SHP77 (cell line): ENCODE measurements around the gene MAP2.

ENCODE experiments used
- DNase-seq, 2 experiments: peaks; one replicate each; lab custom pipeline; 2025; lab: John Stamatoyannopoulos, UW

MAP2 gene

DNA sequence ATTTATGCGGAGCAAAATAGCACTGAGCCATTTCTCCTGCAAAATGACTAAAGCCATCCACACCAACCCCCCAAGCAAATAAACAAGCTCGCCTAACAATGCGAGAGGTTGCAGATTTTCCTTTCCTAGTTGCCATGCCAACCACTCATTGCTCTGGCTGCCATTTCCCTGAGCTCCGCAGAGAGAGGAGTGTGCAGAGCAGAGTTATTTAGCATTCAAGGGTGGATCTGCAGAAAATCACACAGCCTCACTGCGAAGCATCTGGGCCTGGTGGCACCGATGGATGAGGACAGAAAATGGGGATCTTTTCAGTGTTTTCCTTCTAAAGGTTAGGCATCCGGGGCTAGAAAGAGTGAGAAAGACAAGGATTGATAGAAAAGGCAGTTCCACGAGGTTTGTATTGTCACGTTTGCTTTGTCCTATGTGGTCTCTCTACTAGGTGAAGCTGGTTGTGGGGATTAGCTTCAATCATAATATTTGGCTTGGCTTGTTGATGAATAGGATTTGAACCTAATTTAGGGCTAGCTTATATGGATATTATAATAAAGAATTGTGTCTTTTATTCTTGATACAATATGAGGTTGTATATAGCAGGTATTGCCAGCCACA, 237.5 kb downstream of the MAP2 start:
- DNase-seq = peak; percentile 31 to 38

DNA sequence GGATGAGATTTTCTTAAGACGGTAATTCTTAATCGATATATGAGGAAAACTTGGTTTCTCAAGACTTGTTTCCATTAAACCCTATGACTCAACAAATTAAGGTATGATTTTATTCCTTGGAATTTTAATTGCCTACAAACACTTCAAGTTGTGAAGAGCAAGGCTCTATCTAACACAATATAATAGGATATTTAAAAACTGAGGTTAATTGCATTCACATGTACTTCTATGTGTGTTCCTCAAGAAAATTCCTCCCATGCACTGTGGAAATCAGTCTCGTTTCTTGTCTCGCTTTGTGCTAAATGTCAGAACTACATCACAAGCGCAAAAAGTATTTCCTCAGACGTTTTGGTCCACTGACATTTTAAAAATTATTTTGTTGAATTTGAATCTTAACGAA, 238.2 kb downstream of the MAP2 start:
- DNase-seq = no peak

DNA sequence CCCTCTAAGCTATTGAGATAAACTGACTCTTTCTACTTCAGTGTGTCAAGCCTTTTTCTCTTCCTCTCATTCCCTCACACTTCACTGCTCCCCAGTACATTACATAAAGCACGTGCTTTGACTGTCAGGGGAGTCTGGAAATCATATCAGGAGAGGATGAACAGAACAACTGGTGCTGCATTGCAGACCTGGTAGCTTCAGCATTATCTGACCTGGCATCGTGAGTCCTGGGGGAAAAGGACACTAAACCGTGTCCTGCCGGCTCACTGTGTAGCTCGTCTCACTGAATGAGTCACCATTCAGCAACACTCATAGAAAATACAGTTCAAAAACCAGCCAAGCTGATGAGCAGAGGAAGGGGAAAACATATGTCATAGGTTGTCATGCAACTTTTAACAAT, 239.3 kb downstream of the MAP2 start:
- peak in 1 of 2 experiments; percentile 8 for DNase-seq

DNA sequence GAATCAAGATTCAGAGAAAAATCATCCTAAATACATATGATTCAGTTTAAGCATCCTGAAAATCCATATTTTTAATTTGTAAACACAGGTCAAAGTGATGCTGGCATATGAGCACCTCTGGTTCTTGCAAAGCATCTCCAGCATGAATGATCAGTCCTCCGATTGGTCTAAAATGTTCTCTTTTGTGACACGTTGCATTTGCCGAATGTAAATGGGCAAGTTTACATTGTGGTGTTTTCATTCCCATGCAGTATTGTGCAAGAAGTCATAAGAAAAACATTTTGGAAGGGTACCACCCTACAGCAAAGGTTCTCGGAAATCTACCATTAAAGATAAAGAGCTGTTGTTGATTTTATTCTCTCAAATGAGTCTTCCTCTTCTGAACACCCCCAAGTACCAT, 239.8 kb downstream of the MAP2 start:
- no peak for DNase-seq

DNA sequence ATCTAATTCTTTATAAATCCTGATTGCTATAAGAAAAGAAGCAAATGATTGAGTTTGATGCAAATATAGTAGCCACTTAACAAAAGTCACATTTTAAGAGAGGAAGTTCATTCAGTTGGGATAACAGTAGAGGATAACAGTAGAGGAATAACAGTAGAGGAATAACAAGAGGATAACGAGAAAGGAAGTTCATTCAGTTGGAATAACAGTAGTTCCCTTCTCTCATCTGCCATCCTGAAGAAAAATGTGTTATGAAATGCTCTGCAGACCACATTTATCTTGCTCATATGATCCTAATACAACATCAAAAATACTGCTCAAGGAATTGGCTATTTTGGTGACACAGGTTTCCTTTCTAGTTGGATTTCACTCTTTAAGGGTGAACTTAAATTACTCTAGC, 242.4 kb downstream of the MAP2 start:
- no peak for DNase-seq

DNA sequence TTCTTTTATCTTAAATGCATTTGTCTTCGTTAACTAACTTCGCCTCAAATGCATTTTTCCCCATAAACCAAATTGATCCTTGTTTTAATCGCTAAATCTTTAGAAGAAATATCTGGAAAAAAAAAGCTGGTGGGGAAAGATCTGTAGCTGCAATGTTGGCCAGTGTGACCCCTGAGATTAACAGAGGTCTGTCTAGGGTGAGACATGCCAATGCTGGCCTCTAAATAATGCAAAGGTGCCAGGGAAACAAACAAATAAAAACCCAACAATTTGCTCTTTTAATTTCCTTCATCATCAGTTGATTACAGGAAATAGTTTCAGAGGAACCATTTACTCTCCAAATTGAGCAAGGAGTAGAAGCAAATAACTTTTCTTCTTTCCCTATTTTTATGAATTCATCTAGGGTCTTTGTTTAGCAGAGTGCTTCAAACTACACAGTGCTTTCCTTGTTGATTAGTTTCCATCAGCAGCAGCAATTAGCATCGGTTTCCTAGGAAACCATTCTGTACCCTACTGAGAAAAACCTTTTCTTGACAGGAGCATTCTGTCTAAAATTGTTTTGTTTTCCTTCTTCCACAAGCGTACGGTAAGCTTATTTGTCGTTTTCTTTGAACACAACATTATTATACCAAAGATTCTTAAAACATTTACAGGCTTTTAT, 247.3 kb downstream of the MAP2 start:
- DNase-seq = no peak

DNA sequence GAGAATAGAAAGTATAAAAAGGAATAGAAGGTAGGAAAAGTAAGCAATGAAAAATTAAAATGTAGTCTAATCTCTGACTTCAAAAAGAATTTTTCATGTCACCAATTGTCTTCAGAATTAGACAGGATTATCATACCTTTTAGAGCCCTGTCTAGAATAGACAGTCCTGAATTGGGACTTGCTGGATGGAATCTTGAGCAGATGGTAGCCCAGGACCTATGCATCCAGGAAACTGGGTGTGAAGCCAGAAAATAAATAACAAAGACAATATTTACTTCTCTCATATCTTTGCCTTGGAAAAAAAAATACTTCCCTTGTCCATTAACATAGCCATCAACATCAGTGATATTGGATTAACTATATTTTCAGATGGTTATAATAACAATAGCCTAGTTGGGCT, 250.0 kb downstream of the MAP2 start:
- DNase-seq = no peak

DNA sequence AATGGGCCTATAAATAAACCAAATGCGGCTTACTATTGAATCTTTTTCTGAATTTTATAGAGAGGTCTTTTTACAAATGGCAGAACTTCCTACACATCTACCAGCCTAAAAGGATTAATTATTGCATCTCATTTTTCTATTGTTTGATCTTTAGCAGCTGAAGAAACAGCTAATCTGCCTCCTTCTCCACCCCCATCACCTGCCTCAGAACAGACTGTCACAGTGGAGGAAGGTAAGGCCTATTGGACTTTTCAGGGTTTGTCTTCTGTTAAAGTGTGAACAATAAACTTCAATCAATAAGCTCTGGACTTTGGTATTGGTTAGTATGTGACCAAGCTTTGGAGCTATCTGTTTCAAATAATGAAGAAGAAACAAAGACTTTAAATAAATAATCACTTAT, 256.7 kb downstream of the MAP2 start:
- no peak for DNase-seq

DNA sequence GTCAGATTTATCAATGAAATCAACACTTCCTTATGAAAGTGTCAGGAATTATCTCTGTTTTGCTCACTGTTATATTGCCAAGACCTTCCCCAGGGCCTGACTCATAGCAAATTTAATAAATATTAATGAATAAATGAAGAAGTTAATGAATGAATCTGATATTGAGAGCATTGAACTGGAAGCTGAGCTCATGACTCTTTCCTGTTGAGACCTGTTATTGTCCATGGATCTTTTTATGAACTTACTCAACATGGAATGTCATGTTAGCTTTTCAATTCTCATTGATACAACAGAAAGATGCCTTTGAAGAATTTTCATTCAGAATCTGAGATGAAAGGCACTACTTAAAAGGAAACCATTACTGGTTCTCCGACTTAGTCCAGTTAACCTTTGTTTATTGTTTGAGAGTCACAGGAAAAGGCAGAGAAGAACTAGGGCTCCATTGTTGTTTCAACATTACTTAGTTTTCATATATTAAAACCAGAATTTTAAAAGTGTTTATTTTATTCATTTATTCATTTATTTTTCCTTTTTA, 257.4 kb downstream of the MAP2 start:
- DNase-seq = no peak

DNA sequence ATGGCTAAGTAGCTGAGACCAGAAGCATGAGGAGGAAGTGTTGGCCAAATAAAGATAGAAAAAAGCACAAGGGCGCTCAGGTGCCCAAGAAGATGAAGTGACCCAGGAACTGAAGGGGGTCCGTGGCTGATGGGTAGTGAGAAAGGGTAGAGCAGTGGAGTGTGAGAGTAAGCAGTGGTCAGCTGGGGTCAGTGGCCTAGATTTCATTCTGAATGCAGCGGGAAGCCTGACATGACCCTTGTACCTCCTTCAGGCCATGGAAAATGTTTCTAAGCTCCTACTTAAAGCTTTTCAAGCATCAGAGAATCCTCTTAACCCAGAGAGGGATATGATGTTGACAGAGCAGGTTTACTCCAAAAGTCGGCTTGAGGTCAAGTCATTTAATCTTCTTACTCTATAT, 258.8 kb downstream of the MAP2 start:
- no peak for DNase-seq

DNA sequence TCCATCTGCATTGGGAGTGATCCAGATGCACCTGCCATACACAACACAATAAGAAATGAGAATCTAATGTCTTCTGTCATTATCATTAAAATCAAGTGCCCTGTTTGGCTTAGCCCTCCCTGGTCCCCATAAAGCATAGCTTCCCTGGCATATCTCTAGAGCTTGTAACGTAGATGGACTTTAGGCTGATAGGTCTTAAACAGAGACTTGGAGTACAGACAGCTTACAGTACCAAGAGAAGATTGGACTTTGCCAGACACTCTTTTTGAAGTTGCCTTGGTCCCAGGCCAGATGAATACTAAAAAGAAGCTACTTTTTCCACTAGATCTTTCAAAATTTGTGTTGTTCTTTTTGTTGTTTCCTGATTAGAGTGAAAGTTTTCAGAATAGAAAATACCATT, 261.5 kb downstream of the MAP2 start:
- DNase-seq = no peak

DNA sequence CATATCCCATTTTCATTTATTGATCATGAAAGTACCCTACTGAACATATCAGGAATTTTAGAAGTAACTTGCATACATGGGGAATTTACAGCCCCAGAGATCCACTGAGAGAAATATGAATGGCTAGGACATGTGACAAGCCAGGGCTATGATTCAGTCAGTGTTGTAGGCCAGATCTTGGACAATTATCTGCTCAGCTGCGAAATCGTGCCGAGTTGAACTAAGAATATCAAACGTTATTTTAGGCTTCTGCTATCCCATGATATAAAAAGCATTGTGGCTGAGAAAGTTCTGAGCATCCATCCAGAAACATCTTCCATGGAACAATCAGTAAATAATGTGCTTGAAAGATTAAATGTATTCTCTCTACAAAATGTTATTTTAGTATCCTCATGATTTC, 262.1 kb downstream of the MAP2 start:
- DNase-seq = no peak

DNA sequence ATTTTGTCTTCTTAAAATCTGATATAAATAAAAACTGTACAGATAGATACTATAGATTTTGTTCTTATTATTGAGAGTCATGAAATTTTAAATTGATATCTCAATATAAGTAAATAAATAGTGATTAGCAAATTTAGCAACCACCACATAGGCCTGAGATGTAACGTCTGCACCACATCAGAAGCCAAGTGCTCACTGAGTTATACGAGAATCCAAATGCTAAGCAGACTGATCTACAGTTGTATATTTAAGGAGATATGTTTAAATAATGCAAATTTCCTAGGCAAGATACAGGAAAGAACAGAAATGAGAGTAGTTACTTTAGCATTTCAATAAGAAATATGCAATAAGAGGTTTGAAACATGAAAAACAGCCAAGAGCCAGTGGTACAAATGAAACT, 262.6 kb downstream of the MAP2 start:
- DNase-seq = no peak

DNA sequence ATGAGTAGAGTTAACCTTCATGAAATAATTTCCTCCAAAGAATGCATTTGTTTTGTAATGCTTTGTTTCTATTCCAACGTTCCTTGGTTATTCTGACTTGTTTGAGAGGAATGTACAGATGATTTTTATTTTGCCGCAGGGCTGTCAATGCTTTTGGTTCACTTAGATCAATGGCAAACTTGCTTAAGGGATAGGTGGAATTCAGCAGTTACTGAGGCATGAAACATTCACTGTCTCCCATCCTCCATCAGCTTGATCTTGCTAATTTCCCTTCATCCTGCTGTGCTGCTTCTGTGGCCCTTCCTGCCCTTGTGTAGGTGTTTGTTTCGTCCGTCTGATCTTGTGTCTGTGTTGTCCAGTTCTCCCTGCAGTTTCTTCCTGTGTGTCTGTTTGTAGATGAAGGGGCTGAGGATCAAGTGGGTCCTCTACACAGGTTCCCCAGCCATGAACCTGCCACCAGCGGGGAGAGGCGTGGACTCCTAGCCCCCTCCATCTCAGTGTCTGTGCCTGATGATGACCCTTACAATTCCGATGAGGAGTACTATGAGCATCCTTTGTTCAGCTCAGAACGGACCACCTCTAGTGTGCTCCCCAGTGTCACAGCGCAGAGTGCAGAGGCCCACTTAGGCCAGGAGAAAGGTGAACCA, 263.6 kb downstream of the MAP2 start:
- no peak for DNase-seq

DNA sequence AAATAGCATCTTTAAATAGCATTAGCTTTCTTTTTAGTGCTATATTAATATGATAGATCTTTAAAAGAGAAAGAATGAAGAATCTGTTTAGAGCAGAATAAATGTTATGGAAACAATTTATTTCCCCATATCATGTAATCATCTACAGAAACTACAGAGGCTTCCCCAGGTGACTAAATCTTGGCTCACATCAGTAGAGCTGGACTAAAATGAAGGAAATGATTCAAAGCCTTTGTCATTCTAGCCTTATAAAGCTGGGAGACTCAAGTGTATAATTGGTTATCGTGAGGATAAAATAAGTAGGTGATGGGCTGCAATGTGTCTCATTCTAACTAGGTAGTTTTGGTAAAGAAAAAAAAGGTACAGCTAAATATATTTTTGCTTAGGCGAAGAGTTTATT, 264.5 kb downstream of the MAP2 start:
- DNase-seq = no peak

DNA sequence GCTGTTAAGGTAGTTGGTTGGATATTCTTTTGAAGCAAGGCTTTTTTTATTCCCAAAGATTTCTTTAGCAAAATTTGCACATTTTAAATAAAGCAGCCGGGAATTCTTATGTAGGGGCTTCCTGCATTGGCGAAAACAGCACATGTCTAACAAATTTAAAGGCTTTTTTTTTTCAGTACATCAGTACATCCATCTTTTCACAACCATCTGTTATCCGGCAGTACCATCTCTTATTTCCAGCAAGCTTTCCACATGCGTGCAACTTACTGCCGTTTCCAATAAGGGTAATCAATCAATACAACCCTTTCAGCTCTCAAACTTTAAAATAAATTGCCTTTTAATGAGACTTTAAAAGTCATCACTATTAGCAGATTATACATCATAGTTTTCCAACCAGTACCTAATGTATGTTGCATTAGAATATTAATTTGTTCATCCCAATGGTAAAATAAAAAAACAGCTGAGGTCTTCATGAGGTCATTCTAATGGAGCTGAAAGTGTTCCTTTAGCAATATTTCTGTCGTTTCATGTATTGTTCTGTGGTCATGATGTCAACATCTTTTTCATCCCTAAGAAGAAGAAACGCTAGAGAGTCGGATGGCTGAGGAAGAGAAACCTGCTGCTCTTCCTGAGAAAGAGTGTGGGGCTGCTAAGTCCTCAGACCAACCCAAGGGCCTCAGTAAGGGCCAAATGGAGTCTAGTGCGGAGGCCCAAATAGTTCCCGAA, 266.3 kb downstream of the MAP2 start:
- no peak for DNase-seq

DNA sequence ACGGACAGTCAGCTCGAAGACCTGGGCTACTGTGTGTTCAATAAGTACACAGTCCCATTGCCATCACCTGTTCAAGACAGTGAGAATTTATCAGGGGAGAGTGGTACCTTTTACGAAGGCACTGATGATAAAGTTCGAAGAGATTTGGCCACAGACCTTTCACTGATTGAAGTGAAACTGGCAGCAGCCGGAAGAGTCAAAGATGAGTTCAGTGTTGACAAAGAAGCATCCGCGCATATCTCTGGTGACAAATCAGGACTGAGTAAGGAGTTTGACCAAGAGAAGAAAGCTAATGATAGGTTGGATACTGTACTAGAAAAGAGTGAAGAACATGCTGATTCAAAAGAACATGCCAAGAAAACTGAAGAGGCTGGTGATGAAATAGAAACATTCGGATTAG, 270.9 kb downstream of the MAP2 start:
- DNase-seq = no peak

DNA sequence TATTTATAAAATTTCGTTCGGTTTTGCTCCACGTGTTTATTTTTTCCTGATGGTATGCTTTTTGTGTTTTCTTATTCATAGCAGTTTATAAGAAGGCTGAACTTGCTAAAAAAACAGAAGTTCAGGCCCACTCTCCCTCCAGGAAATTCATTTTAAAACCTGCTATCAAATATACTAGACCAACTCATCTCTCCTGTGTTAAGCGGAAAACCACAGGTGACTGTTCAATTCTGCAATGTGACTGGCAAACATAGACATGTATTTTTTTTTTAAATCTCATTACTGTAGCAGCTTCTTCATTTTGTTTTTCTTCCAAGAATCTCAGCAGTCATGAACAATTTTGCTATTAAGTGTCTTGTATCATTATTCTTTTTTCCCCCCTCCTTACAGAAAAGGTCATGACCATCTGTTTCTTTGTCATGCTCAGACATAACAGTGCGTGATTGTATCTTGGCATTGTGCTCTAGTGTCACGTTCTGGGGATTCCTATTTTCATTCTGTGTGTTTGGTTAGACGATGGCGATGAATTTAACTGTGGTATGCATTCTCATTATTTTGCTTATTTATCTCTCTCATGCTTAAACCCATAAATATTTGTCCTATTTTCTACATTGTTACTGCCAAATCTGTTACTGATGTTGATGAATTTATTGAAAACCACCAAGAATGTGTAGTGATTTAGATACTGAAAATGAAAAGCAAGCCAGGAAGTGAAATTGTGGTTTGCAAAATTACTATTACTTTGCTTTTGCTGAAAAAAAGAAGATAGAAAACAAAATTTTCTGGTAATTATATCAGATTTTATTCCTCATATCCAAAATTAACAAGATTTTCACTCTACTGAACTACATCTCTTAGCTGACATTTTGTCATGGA, 273.2 kb downstream of the MAP2 start:
- no peak for DNase-seq

DNA sequence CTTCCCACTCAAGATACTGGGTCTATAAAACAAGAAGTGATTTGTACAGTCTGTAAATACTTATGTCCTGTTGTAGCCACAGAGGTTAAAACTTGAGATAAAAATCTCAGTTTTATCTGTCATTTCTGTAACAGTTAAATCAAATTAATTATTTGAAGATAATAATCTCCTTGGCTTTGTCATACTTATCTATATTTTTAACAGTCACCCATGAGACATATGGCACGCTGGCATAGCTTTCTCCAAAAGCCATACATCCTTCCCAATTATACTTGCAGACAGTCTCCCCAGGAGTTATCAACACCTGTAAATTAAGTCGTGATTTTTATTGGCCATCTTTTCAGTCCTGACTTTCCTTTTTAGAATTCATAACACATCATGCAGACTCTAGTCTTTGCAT, 278.9 kb downstream of the MAP2 start:
- DNase-seq = no peak

DNA sequence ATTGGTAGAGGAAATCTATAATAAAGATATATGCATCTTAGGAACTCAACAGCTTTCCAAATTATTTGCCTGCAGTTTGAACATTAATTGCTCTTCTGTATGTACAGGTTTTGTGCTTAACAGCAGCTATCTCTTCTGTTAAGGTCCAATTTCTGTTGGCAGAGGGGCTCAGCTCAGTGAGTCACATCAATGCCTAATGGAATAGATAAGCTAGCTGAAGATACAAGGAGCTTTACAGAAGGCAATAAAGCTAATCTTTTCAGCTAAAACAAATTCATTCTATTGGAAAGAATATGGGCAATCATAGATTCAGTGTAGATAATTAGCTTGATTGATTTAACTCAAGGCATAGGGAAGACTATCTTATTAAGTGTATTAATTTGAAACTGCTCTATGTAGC, 289.4 kb downstream of the MAP2 start:
- no peak for DNase-seq

DNA sequence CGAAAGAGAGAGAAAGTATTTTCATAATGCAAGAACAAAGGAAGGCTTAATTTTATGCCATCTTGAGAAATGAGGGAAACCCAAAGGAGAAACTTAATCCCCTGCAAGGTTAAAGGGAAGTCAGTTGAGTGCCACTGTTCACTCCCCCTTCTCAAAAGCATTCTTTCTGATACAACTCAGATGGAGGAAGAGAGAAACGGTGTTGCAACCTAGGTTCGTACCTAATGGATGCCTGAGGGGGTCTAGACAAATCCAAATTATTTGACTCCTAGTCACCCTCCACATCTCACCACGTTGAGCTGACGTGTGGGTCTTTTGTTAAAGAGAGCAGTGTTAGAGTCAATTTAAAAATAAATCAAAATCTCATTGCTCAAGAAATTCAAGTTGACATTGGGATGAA, 295.2 kb downstream of the MAP2 start:
- DNase-seq = no peak

DNA sequence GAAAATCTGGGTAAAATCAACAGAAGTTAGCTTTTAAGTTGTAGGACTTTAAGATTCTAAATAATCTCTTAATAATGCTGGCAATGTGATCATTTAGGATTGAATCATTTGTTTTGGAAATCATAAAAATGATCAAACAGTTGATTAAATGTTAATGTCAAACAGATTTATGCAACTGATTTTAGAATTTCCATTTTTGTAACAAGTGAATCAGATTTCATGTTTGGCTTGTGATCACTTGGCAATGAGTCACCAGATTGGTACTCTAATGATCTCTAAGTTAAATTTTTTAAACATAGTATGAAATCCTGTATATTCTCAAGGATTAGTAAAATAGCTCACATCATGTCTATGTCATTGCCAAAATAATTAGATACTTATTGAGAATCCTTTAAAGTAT, 297.6 kb downstream of the MAP2 start:
- DNase-seq = no peak
